HG03439 (cell line): ENCODE data around the gene PDHA1.

Experiments used
- ATAC-seq: cut with Tn5 transposase; IDR thresholded peaks from one replicate; pipeline ENCODE4 v1.9.1; 2021; ENCODE audit warnings: mild to moderate bottlenecking, moderate library complexity; ENCODE audit not compliant: unreplicated experiment

PDHA1 gene

DNA sequence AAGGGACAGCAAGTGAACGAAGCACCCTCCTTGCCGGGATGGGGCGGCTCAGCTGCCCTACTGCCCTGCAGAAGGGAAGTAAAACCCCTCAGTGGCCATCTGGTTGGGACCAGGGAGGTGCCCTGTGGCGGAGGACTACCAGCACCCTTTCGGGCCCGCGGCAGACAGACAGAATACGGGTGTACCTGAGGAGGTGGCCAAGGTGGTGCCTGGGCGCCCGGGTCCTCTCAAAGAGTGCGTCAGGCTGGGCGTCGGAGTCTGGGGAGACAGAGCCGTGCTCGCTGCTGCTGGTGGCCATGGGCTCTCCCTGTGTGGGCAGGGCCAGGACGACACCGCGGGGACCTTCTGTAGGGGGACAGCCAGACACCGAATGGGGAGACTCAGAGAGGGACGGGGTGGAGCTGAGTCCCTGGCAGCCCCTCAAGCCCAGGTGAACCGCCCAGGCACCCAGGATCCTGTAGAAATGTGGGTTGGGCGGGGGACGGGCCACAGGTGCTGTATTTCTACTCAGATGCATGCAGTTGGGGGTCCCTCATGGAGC, 29.7 kb downstream of the PDHA1 start:
- no peak for ATAC-seq

- no peak for ATAC-seq
Measured at GRCh38 chrX:19375546-19375945, 31.8 kb downstream of the PDHA1 start.

- no peak for ATAC-seq
Measured at GRCh38 chrX:19377799-19378198, 34.1 kb downstream of the PDHA1 start.

- ATAC-seq = no peak
Measured at GRCh38 chrX:19381326-19381725, 37.6 kb downstream of the PDHA1 start.

DNA sequence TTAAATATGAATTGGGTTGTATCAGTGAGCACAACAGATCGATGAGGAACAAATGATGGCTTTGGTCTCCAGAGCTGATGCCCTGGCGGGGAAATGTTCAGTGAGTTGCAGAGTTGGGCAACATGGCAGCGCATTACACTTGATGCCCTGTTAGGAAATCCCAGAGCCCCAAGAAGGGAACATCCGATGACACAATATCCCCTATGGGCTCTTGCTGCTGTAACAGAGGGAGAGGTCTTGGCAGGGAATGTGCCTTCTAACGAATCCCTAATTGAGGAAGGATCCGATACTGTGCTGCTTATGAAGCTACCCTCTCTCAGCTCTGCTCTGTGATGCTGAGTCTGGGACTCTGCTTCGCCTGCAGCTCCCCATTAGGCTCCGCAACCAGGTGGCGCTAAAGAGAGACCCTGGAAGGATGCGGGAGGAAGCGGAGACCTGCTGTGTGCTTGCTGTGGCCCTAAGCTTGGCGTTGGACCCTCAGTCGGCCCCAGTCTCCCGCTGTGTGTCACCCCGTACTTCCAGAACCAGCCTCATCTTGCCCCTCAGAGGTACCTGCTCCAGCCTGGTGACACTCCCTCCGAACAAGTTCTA, 38.9 kb downstream of the PDHA1 start:
- ATAC-seq = no peak

DNA sequence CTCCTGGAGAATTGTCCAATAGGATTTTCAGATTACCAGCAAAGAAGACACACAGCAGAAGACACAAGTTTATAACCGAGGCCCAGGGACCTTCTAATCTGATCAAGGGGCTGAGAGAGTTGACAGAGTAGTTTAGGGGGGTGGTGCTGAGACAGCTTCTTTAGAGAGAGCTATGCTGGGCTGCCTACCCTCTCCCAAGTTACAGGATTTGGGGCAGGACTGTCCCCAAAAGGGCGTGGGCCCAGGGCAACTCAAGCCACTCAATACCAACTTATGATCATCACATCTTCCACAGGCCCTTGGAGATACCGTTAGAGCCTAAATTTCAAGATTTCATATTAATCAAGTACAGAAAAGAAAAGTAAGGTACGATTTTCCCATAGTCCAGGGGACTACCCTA, 43.0 kb downstream of the PDHA1 start:
- no peak for ATAC-seq

- ATAC-seq = no peak
Measured at GRCh38 chrX:19388064-19388679, 44.4 kb downstream of the PDHA1 start.

- ATAC-seq = no peak
Measured at GRCh38 chrX:19388741-19389140, 45.0 kb downstream of the PDHA1 start.

GRCh38 chrX:19389227-19389845, 45.6 kb downstream of the PDHA1 start:
- ATAC-seq = no peak

- ATAC-seq = no peak
Measured at GRCh38 chrX:19392078-19392477, 48.4 kb downstream of the PDHA1 start.

- no peak for ATAC-seq
Measured at GRCh38 chrX:19392703-19393102, 49.0 kb downstream of the PDHA1 start.

GRCh38 chrX:19403696-19404095, 60.0 kb downstream of the PDHA1 start:
- no peak for ATAC-seq

DNA sequence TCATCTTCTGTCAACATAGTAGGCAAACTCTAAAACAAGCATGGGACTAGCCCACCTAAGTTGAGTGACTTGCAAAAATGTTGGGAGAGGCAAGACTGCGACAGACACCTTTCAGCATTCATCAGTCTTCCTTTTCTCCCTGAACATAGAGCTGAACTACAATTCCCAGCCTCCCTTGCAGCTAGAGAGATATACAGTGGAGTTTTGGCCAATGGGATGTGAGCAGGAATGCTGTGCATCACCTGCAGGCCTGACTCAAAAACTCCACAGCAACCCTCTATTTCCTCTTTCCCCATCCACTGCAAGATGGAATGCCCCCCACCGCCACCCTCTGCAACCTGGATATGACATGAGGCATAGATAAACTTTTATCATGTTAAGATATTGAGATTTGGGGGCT, 66.5 kb downstream of the PDHA1 start:
- no peak for ATAC-seq
